ENCODE data around the gene TMEM191B.
"Not testable (repeated sequence)": the region's sequence is repeated elsewhere in the genome, so short reads cannot be mapped to it uniquely, and the experiment has no call there.

GRCh38 chr22:18534315-18534714 lies 6.7 kb downstream of the TMEM191B start:
- TF ChIP-seq CTCF (conservative IDR thresholded peaks at IDR 0.05; ENCODE audit: low read depth, low read length); EZH2phosphoT487 (IDR thresholded peaks at IDR 0.05; ENCODE audit: borderline replicate concordance, low read length); EZH2 (IDR thresholded peaks at IDR 0.05; ENCODE audit: low read length, unreplicated experiment): not testable (repeated sequence)

All from PC-3 (cell line).